Stimulated activated CD4-positive, alpha-beta T cell treated with anti-CD3 and anti-CD28 coated beads, Interleukin-12 subunit alpha, Interleukin-12 subunit beta, amount 100 ng/mL, for 48 hours (primary cell): ENCODE measurements around the gene MCRIP2.
A peak's percentile ranks its signal among the peaks of the same experiment; 100 is the strongest.

ENCODE experiments used
- DNase-seq, 3 donors: peaks; one replicate each; pipeline ENCODE4 v3.0.0-alpha.2; 2020; ENCODE audit warnings: low read depth in 2 of 3, low spot score in 1 of 3

The MCRIP2 gene

DNA sequence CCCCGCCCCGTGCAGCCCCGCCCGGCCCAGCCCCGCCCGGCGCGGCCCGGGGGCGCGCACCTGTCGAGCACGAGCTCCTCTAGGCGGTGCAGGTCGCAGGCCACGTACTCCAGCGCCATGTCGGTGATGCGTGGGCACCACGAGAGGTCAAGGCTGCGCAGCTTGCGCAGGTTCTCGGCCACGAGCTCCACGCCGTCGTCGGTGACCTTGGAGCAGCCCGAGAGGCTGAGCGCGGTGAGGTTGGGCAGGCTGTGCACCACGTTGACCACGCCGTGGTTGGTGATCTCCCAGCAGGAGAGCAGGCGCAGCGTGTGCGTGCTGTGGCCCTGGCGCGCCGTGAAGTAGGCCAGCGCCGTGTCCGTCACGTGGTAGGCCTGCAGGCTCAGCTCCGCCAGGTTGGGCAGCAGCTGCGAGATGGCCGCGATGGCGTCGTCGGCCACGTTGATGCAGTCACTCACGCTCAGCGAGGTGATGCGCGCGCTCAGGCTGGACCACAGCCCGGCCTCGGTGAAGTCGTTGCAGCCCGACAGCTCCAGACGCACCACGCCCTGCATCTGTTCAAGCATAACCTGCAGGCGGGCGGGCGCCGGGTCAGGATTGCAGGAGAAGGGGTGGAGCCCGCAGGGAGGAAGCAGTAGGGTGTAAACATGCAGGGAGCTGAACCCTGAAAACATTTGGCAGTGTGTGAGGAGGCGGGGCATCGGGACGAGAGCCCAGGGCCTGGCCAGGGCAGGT is 53.9 kb downstream of the MCRIP2 start:
- DNase-seq: peak; percentile 40 to 60 (median 53)
